Suprapubic skin (tissue), 3 donors: ENCODE results near the gene WDR5.

Experiments
- POLR2A ChIP-seq, 2 donors: fragments of 450-650 bp; IDR thresholded peaks; one replicate each; pipeline ENCODE4 v1.6.1; 2017; ENCODE audit warnings: antibody characterized with exemption in 2 of 2, mild to moderate bottlenecking in 2 of 2, moderate library complexity in 2 of 2
- TF ChIP-seq, protein P1 (sequence below), 2 donors: fragments of 200-600 bp in 1 of 2; fragments of 450-650 bp in 1 of 2; sonication (generic) in 1 of 2; IDR thresholded peaks; one replicate each; pipeline ENCODE4 v1.5.1; 2016 to 2019; ENCODE audit warnings: antibody characterized with exemption in 2 of 2, mild to moderate bottlenecking in 1 of 2, moderate library complexity in 1 of 2

DNA sequence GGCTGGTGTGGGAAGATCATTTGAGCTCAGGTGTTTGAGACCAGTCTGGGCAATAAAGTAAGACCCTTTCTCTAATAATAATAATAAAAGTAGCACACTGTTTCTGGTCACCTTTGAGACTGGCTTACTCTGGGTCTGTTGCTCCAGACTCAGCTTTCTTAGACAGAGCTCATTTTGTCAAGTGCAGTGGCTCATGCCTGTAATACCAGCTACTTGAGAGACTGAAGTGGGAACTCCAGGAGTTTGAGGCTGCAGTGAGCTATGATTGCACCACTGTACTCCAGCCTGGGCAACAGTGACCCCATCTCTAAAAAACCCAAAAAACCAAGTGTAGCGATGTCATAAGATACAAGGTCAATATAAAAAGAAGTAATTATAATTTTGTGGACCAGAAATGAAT lies 64.8 kb downstream of the WDR5 start:
- TF ChIP-seq, protein P1, sequence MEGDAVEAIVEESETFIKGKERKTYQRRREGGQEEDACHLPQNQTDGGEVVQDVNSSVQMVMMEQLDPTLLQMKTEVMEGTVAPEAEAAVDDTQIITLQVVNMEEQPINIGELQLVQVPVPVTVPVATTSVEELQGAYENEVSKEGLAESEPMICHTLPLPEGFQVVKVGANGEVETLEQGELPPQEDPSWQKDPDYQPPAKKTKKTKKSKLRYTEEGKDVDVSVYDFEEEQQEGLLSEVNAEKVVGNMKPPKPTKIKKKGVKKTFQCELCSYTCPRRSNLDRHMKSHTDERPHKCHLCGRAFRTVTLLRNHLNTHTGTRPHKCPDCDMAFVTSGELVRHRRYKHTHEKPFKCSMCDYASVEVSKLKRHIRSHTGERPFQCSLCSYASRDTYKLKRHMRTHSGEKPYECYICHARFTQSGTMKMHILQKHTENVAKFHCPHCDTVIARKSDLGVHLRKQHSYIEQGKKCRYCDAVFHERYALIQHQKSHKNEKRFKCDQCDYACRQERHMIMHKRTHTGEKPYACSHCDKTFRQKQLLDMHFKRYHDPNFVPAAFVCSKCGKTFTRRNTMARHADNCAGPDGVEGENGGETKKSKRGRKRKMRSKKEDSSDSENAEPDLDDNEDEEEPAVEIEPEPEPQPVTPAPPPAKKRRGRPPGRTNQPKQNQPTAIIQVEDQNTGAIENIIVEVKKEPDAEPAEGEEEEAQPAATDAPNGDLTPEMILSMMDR (IDR thresholded peaks at IDR 0.05) = no peak
- TF ChIP-seq POLR2A (IDR thresholded peaks at IDR 0.05) = no peak
